Heart left ventricle (tissue), 16 donors: ENCODE data around the gene TPK1. TPM values are rescaled to one million over a fixed set of nuclear protein-coding genes. Genes with fewer than 3 reads are reported as not detected.

Experiments
- ATAC-seq, 4 donors: fragments of 200-7000 bp; cut with Tn5 transposase; one replicate each; pipeline ENCODE4 v1.9.1; 2020 to 2022; ENCODE audit warnings: moderate library complexity in 4 of 4, mild to moderate bottlenecking in 3 of 4, moderate number of reproducible peaks in 1 of 4
- DNase-seq, 5 donors: peaks; one replicate each; pipeline ENCODE4 v3.0.0-alpha.2; 2020
- H3K27ac ChIP-seq, 12 donors: fragments of 200-600 bp; sonication (generic) in 4 of 12; one replicate each; pipeline versions ENCODE4 v1.5.0 to v1.8.0; 2016 to 2022; ENCODE audit warnings: mild to moderate bottlenecking in 2 of 12
- H3K27me3 ChIP-seq, 9 donors: fragments of 200-600 bp; sonication (generic) in 2 of 9; one replicate each; pipeline versions ENCODE4 v1.5.1 to v1.8.0; 2016 to 2022; ENCODE audit warnings: mild to moderate bottlenecking in 3 of 9
- H3K36me3 ChIP-seq, 9 donors: fragments of 200-600 bp; sonication (generic) in 2 of 9; one replicate each; pipeline versions ENCODE4 v1.5.0 to v1.8.0; 2018 to 2022; ENCODE audit warnings: mild to moderate bottlenecking in 2 of 9
- H3K4me1 ChIP-seq, 12 donors: fragments of 200-600 bp; sonication (generic) in 4 of 12; one replicate each; pipeline versions ENCODE4 v1.5.0 to v1.8.0; 2016 to 2022; ENCODE audit warnings: mild to moderate bottlenecking in 3 of 12
- H3K4me3 ChIP-seq, 12 donors: fragments of 200-600 bp; sonication (generic) in 4 of 12; one replicate each; pipeline versions ENCODE4 v1.5.0 to v1.8.0; 2017 to 2022; ENCODE audit warnings: mild to moderate bottlenecking in 9 of 12, moderate library complexity in 4 of 12
- H3K9me3 ChIP-seq, 12 donors: fragments of 200-600 bp; sonication (generic) in 4 of 12; one replicate each; pipeline versions ENCODE4 v1.5.0 to v1.8.0; 2016 to 2022; ENCODE audit warnings: mild to moderate bottlenecking in 1 of 12
- CTCF ChIP-seq, 12 donors: fragments of 200-600 bp; sonication (generic) in 4 of 12; IDR thresholded peaks; one replicate each; pipeline versions ENCODE4 v1.5.0 to v1.8.0; 2018 to 2022; ENCODE audit warnings: antibody characterized with exemption in 12 of 12, mild to moderate bottlenecking in 5 of 12
- POLR2A ChIP-seq, 2 donors: fragments of 450-650 bp; IDR thresholded peaks; one replicate each; pipeline ENCODE4 v1.6.1; 2017; ENCODE audit warnings: antibody characterized with exemption in 2 of 2, mild to moderate bottlenecking in 2 of 2, moderate library complexity in 2 of 2
- WGBS, 4 donors: extraction: QIAGEN DNeasy Blood & Tissue Kit in 2 of 4; methylation state at CpG; one replicate each; pipeline versions ENCODE4 v1.1.5 to v1.1.7; 2013 to 2018; 5-methylcytosine and 5-hydroxymethylcytosine counted together
- intact Hi-C, 10 donors: fragments of 100-400 bp; cut with DNase I; formaldehyde crosslinking; loops; one replicate each; pipeline versions ENCODE4 v1.11.1 to v1.14.2; 2022
- polyA plus RNA-seq, 2 donors: library from polyadenylated mRNA; stranded (reverse); fragments of 200-250 nt; gene quantifications; one replicate each; pipeline ENCODE4 v1.2.3, GENCODE V29; 2013
- total RNA-seq, 9 donors: library from RNA; depleted of rRNA in 2 of 9; stranded (reverse); fragments of >200 nt in 2 of 9; fragmentation: NEBNext Ultra II Directional in 3 of 9; extraction: Animal tissue kit (Norgen Biotek cat#: 25700) in 3 of 9; gene quantifications; one replicate each; pipeline versions ENCODE4 v1.1.0 to v1.2.4, GENCODE V29; 2016 to 2023
- donor health status: ischemic (EF 13 %, LVEDD 7.1; RV severe dilation, severe dysfunction).
- donor health status: healthy with polysubstance abuse.
- donor health status: DM: no; HTN: yes; CAD: no.
- donor health status: DM: no; HTN: no; CAD: no.
- donor health status: ischemic (EF 25% LVEDD 6.9; RV normal size, moderate dysfunction).
- donor health status: ischemic (EF 25% LVEDD 5.7; RV mildly dilated, moderate dysfunction).
- donor health status: healthy.
- donor health status: DM: yes; HTN: yes; CAD: no.
- donor health status: ischemic (EF 35%, LVEDD 5.7; RV mildly dilated, moderate dysfunction).
- donor health status: nonischemic (EF 11% LVEDD 7.7; RV severe dilation, severe dysfunction).
- donor health status: DM: yes; HTN: yes; CAD: no.
- donor health status: PGD.
- donor health status: ischemic (EF 29% LVEDD 5.4; RV normal size, mild dysfunction).
- donor health status: nonischemic (EF 23%, LVEDD 6.1; RV moderate dilation, normal function).

The TPK1 gene
- total and polyA plus RNA-seq, 11 donors: 2.0 to 8.2 (median 5.0) TPM

GRCh38 chr7:144691240-144691639 is 144.6 kb downstream of the TPK1 start:
- intact Hi-C loops: no loop called here
- DNase-seq (no peak), ATAC-seq (no peak)
- TF ChIP-seq POLR2A (IDR thresholded peaks at IDR 0.05) (no peak), CTCF (IDR thresholded peaks at IDR 0.05) (no peak)
- Histone ChIP-seq H3K36me3 (no peaks in the 10 kb centered on the region), H3K27me3 (no peaks in the 10 kb centered on the region), H3K4me3 (no peak overlapping the region), H3K4me1 (no peaks in the 10 kb centered on the region), H3K9me3 (no peaks in the 10 kb centered on the region), H3K27ac (no peak overlapping the region)

- no peak for DNase-seq
- H3K4me3 ChIP-seq: no peak overlapping the region
- no peaks in the 10 kb centered on the region for H3K4me1 ChIP-seq
- no peak for ATAC-seq
- no peaks in the 10 kb centered on the region for H3K27me3 ChIP-seq
- no peaks in the 10 kb centered on the region for H3K9me3 ChIP-seq
- 91 to 98% (median 94%) methylated on average over 6 of the region's 6 CpGs for WGBS, 4 donors
- TF ChIP-seq CTCF (IDR thresholded peaks at IDR 0.05) (no peak), POLR2A (IDR thresholded peaks at IDR 0.05) (no peak)
- intact Hi-C loops: no loop called here
- no peaks in the 10 kb centered on the region for H3K36me3 ChIP-seq
- H3K27ac ChIP-seq: no peak overlapping the region
Measured at GRCh38 chr7:144682581-144683280, 153.1 kb downstream of the TPK1 start.

- no peaks in the 10 kb centered on the region for H3K9me3 ChIP-seq
- DNase-seq (no peak), ATAC-seq (no peak)
- no peaks in the 10 kb centered on the region for H3K27me3 ChIP-seq
- 87 to 90% (median 89%) methylated on average over 5 of the region's 5 CpGs for WGBS, 4 donors
- intact Hi-C loops: no loop called here
- H3K4me1 ChIP-seq: no peaks in the 10 kb centered on the region
- no peak for TF ChIP-seq POLR2A (IDR thresholded peaks at IDR 0.05)
- no peak for TF ChIP-seq CTCF (IDR thresholded peaks at IDR 0.05)
- H3K4me3 ChIP-seq: no peak overlapping the region
- H3K27ac ChIP-seq: no peak overlapping the region
- H3K36me3 ChIP-seq: no peaks in the 10 kb centered on the region
Measured at GRCh38 chr7:144676492-144676891, 159.4 kb downstream of the TPK1 start.

- TF ChIP-seq POLR2A (IDR thresholded peaks at IDR 0.05): no peak
- TF ChIP-seq CTCF (IDR thresholded peaks at IDR 0.05): no peak
- Histone ChIP-seq H3K4me3 (no peak overlapping the region), H3K36me3 (no peaks in the 10 kb centered on the region), H3K9me3 (no peaks in the 10 kb centered on the region), H3K27me3 (no peaks in the 10 kb centered on the region), H3K4me1 (peaks cover 0 to 3% (median 0%) of the 10 kb centered on the region in 12 donors), H3K27ac (no peak overlapping the region)
- no peak for DNase-seq
- ATAC-seq: no peak
- intact Hi-C loops: no loop called here
Measured at GRCh38 chr7:144674550-144674949, 161.3 kb downstream of the TPK1 start.
